K562 (cell line): ENCODE measurements around the gene PIN1.

Experiments used
- CREB5 ChIP-seq: fragments of 250-450 bp; sonication (Bioruptor Pico); IDR thresholded peaks from 2 replicates; pipeline ENCODE4 v1.5.0; 2020; ENCODE audit warnings: mild to moderate bottlenecking
- CTCF ChIP-seq, 3 experiments: IDR thresholded peaks in 2 of 3; conservative IDR thresholded peaks in 1 of 3; 2 replicates each; pipeline ENCODE4 v1.5.1; 2011 to 2012; ENCODE audit warnings: low read length in 3 of 3, mild to moderate bottlenecking in 3 of 3, control low read depth in 2 of 3, improper control_type of control experiment in 1 of 3, inconsistent platforms in 1 of 3, low read depth in 1 of 3, mixed read lengths in 1 of 3, moderate library complexity in 1 of 3; ENCODE audit not compliant: insufficient read depth in 2 of 3
- ELF4 ChIP-seq: fragments of 450-650 bp; formaldehyde crosslinking; IDR thresholded peaks from 2 replicates; pipeline ENCODE4 v1.4.0; 2022; ENCODE audit warnings: missing genetic modification characterization

- TF ChIP-seq ELF4 (CRISPR knock-in tag) (no peak), CTCF (IDR thresholded peaks at IDR 0.05 in 2 of 3, conservative IDR thresholded peaks at IDR 0.05 in 1 of 3; ENCODE audit: insufficient read depth in 2 of 3, low read depth in 1 of 3, low read length in 3 of 3) (no peak), CREB5 (no peak)
These were observed 23.0 kb downstream of the PIN1 start for GRCh38 chr19:9857920-9858746.
